ENCODE data around the gene DNMT3L.
"Not testable (repeated sequence)": the region's sequence is repeated elsewhere in the genome, so short reads cannot be mapped to it uniquely, and the experiment has no call there.

DNMT3L gene

DNA sequence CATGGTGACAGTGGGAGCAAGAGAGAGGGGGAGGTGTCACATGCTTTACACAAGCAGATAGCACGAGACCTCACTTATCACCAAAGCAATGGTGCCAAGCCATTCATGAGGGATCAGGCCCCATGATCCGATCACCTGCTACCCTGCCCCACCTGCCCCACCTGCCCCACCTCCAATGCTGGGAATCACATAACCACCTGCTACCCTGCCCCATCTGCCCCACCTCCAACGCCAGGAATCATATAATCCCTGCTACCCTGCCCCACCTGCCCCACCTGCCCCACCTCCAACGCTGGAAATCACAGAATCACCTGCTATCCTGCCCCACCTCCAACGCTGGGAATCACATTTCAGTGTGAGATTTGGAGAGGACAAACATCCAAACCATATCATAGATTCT is 13.3 kb upstream of the DNMT3L start:
- no peak for DNase-seq

DNA sequence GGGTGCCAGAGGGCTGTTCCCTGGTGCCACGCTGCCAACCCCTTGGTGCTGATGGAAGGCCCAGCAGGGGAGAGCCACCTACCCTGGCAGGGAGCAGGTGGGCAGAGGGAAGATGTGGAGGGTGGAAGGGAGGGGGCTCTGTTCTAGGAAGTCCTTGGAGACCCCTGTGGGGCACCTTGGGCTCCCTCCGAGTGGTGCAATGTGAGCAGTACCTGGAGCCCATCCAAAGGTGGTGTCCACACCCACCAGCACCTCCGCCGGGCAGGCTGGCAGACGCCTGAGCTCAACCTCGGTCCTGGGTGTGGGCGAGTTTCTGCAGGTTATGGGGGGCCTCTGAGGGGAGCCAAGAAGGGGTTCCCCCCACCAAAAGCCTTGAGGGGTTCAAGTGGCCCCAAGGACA is 11.3 kb upstream of the DNMT3L start:
- DNase-seq = no peak

DNA sequence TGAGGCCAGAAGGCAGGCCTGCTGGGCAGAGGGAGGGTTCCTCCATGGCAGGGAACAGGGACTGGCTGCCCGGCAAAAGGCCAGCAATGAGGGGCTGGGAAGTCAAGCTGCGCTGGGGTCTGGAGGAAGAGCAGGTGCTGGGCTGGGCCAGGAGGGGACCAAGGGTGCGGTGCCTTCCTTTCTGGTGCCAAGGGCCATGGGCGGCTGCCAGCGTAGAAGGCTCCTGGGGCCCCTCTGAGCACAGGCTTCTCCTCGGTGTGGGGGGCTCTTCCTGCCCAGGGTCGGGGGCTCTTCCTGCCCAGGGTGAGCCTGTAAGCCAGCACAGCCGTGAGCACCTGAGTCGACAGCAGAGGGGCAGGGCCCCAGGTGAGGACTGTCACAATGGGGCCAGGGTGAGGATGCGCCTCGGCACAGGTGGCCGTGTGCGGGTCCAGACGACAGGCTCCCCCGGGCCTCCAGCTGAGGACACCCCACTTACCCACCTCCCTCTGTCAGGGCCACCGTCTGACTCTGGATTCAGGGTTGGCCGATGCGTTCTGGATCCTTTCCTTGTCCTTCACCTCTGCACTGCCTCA is 10.7 kb upstream of the DNMT3L start:
- DNase-seq = no peak

DNA sequence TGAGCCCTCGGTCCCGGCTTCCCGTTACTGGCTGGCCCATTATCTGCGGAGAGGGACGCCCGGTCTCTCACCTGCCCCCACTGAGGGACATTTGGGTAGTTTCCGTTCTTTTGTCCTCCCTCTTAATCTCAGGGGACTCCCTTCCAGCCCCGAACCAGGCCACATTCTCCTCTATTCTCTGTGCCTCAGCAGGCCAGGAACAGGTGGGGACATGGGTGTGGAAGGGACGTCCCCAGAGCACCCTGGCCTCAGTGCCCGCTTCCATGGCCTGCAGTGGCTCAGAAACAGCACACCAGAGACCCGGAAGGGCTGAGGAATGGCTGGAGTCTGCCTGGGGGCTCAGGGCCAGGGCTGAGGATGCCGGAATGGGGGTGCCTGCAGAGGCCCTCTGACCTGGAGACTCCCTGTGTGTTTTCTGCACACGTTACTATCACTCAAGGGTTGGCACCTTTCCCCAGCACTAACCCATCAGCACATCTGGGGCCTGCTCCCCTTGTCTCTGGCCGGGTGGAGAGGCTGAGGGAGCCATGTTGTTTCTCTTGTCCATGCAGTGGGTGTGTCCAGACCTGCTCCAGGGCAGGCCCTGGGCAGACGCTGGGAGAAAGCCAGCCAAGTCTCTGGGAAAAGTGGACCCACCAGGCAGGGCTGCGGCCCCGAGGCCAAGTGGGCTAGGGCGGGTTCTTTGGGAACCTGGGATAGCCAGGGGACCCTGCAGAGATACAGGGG is 10.0 kb upstream of the DNMT3L start:
- DNase-seq = no peak

DNA sequence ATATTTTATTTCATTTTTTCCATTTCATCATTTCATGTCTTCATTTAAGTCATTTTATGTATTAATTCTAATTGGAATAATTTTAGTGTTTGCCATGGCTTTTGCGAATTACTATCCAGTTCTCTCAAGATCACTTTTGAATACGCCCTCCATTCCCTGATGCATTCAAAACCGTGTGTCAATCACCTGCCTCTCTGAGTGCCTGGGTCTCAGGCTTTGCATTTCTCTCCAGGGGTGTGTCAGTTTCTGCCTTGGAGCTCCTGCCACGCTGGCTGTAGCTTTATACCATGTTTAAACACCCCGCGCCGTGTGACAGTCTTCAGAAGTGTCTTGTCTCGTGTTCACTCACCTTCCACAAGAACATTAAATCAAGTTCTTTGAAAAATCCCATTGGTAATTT is 7.4 kb upstream of the DNMT3L start:
- DNase-seq = no peak

DNA sequence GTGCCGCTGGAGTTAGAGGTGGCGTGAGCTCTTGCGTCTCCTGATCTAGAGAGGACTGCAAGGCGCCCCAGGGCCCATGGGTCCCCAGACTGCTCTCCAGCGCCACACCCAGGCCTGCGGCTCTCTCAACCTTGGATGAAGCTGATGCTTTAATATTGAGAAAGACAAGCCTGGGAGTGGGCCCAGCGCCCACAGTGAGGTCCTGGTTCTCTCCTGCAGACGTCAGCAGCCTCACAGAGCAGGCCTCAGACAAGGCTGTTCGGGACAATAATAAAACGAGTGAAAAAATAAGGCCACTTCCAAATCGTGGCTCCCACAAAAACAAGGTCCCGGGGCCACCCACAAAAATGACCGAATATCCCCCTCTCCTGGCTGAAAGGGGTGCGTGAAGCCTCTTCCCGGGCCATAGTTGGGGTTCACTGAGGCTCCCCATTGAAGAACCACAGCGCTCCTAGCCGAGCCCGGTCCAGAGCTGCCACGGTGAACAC is 6.0 kb upstream of the DNMT3L start:
- no peak for DNase-seq

DNA sequence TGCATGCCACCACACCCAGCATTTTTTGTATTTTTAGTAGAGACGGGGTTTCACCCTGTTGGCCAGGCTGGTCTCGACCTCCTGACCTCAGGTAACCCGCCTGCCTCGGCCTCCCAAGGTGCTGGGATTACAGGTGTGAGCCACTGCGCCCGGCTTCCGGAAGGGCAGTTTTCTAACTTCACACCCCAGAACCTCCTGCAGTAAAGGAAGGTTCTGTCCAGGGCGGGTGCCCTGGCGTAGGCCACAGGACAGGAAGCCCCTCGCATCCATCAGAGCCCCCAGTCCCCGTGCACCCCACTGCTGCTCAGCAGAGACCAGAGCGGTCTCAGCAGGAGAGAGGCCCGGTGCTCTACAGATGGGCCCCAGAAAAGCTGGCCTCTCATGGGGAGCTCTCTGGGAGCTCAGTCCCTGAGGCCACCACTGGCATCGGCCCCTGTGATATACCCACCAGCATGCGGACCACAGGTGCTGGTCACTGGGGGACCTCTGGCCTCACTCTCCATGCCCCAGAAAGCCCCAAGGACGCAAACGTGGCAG is 4.1 kb upstream of the DNMT3L start:
- DNase-seq = no peak

DNA sequence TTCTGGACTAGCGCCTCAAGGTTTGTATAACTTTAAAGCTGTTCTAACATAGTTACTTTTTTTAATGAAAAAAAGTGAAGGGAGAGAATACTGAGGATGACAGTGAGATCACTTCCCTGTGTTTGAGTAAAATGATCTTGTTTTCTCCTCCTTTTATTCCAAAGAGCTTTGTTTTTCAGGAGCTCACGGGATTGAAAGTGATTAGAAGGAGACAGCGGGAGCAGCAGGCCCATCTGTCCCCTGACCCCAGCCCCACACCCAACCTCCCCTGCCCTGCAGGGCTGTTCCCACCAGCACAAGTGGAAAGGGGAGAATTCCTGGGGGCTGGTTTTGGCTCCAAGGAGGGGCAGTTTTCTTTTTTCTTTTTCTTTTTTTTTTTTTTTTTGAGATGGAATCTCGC is 2.1 kb upstream of the DNMT3L start:
- no peak for DNase-seq

DNA sequence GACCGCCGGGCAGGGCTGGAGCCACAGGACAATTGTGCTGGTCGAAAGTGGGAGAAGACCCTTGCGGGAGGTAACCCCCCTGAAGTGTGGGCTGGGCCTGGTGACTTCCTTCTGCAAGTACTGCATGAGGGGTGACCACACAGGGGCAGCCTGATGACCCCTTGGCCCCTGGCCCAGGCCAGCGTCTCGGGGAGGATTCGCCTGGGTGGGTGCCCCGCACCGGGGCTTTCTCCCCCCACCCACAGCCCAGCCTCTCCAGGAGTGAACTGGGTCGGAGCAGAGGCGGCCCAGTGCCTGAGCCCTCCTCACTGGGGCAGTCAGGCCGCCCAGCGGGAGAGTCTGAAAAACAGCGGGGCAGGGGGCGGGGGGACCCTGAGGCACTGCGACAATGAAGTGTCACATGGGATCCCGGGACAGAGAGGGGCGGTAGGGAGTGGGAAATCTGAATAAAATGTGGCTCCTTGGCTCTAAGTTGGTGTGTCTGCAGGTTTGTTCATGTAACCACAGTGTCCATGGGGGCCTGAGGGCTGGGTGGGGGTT is 1.6 kb upstream of the DNMT3L start:
- no peak for DNase-seq

DNA sequence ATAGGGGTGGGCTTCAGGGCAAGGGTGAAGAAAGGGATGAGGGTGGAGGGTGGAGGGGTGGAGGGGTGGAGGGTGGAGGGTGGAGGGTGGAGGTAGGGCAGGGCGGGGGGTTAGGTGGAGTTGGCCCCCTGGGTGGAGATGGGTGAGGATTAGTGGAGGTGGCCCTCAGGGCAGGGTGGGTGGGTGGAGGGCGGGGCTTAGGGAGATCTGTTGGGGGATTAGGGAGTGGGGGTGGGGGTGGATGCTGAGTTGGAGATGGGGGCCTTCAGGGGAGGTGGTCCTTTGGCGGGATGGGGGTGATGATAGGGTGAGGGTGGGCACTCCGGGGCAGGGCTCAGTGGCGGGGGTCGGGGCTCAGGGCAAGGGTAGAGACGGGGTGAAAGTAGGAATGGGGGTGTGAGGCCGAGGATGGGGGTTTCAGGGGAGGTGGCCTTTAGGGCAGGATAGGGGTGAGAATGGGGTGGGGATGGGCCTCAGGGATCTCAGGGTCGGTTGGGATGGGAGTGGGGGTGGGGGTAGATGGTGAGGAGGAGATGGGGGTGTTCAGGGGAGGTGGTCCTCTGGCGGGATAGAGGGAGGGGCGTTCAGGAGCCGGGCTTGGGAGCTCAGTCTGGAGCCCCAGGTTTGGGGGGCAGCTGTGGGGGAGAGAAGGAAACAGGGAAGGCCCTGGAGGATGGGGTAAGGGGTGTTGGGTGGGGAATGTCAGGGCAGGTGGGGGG is 800 bp upstream of the DNMT3L start:
- no peak for DNase-seq

DNA sequence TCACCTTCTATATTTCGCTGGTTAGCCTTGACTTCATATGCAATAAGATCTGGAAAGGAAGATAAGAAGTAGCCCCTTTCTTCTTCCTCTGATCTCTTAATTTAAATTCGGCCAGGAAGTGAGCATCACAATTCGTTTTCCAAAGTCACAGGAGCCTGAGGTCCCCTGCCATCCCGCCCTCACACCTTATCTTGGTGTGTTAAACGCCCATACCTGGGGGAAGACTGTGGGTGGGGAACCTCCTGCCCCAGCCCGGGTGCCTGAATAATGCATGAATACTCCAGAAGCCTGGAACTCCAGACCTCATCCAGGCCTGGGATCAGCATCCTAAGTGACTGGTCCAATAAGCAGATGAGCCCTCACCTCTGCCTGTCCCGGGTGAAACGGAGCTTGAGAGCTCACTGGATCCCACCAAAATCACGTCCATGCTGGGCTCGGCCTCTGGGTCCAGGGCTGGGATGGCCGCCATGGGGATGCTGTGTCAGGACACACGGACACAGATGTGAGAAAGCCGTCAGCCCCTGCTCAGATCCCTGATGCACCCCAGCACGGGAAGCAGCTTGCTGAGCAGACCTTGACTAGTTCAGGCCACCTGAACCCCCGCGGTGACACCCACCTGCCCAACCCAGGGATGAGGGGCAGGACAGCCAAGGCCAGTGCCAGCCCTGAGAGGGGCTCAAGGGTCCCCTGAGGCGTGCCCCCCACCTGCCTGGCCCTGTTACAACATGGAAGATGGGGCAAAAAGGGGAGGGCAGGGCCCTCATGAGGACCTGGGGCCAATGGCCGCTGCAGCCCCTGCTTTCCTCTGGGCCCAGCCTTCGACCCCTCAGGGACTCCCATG is 686 bp downstream of the DNMT3L start:
- no peak for DNase-seq

DNA sequence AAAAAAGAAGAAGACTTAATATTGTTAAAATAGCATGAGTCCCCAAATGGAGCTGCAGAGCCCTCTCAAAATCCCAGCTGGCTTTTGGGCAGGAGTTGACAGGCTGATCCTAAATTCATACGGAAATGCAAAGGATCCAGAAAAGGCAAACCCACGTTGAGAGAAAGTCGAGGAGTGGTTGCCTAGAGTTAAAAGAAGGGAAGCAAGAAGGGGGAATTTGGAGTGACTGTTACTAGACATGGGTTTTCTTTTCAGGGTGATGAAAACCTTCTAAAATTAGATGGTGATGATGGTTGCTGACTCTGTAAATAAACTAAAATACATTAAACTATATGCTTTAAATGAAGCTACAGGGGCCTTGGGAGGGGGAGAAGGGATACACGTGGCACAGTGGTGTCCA is 1.6 kb downstream of the DNMT3L start:
- DNase-seq = no peak

DNA sequence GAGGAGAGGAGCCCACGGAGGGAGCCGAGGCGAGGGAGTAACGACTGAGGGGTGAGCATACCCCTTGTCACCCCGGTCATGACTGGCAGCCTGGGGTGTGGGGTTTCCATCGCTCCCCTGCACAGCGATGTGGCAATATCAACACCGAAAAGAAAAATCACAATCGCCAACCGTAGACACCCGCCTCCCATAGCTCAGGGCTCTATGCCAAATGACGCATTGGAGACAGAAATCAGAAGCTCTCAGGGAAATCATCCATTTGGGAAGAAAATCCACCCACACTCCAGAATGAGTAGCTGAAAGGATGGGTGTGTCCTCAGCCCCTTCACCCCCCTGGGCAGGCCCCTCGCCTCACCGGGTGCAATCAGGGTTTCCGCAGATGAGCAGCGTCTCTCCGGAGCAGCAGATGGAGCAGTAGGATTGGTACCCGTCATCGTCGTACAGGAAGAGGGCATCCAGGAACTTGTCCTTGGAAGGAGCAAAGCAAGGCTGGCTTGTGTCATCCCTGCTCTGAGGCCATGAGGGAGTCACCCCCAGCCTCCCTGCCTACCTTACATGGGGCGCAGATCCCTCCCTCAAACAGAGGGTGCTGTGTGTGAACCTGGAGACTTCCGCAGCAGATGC is 2.5 kb downstream of the DNMT3L start:
- no peak for DNase-seq

DNA sequence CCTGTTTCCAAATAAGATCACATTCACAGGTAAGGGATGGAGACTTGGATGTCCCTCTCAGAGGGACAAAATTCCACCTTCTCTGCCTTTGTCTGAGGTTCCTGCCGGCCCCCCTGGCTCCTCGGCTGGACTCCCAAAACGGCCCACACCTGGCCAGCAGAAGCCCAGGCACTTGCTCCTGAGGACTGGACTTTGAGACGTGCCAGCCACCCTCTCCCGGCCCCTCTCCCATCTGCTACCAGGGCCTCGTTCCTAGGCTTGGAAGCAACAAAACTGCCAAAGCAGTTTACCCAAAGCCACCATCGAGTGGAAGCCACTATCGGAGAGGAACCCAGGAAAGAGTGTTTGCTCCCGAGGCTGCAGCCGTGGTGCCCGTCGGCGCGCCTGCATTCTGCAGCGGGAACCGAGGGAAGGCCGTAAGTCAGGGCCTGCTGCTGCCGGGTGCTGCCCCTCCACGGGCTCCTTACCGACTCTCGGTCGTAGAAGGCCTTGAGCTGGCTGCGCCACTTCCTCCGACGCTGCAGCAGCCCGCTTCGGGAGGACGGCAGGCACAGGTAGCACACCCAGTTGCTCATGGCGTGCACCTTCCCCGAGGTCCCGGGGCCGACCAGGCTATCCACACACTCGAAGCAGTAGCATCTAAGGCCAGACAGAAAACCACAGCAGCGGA is 3.5 kb downstream of the DNMT3L start:
- DNase-seq = no peak

DNA sequence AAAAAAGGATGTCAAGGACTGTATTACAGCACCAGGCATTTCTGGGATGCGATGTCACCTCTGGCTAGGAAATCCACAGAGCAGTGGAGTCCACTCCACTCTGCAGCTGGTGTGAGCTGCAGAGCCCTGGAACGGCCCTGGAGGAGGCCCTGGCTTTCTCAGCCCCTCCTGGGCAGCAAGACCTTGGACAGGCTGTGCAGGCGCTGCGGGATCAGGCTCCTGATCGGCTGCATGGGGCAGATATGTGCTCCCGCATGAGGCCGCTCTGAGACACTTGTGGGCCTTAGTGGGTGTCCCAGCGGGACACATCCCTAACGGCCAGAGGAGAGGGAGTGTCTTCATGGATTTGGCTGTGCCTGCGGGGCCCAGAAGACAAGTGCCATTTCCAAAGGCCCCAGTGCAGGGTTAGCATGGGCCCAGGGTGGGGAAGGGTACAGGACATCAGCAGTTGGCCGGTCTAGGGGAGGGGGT is 6.2 kb downstream of the DNMT3L start:
- no peak for DNase-seq

DNA sequence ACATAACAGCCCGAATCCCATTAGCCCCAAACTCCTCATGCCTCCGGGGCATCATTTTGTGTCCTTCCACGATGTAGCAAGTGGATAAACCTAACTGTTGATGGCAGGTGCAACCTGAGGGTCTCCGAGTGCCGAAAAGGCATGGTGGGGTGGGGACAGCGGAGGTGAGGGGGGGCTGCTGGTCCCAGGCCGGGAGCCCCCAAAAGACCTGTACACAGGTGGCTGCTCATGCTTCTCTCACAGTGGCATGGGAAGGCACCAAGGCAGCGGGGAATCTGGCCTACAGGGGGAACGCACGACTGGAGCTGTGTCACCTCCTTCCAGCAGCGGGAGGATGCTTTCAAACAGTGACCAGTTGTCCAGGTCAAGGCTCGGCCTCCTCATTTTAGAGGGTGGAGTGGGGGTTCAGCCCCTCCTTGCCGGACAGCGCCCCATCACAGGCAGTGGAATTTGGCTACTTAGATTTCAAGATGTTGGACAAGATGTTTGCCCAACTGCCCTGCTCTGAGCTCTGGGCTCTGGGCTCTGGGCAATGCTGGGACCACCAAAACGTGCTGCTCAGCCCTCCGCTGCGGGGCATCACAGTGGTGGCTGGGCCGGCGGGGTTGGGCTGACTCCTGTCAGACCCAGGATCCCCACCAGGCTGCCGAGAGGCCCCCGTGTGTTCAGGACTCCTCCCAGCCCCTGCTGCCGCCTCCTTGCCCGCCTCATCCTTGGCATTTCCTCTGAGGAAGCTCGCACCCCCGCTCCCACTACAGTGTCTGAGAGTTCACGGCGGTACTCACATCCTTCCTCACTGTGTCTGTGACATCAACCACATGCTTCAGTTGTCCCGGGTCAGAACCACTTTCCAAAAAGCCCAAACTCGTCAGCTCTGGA is 7.6 kb downstream of the DNMT3L start:
- DNase-seq = no peak

DNA sequence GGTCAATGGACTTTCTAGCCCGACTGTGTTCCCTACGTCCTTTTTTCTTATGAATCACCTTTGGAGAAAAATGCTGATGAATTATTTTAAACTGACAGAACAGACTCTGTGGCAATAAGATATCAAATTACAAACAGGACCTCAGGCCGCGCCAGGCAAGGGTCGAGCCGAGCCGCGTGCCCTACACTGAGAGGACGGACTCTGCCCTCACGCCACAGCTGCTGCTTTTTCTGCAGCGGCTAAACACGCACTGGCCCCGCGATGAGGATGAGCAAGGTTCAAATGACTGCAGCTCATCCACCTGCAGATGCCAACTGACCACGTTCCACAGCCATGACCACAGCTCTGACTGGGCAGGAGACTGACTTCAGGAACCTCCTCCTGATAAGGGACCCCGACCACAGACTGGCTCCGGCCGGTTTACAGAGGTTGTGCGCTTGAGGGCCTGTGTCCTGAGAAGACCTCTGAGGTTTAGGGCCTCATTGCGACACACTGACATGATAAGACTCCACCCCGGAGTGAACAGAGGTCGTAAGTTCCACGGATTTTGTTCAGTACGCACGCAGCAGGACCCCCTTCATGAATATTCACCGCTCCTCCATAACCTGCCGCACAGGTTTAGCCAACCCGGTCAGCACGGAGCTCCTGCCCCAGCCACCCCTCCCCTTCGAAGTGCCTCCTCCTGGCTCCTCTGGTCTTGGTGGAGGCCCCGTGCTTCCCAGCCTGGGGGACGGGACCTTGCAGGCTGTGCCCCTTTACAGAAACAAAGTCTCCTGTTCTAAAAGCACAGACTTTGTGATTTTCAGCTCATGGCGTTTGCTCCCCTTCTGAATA is 12.3 kb downstream of the DNMT3L start:
- not testable (repeated sequence) for DNase-seq

DNA sequence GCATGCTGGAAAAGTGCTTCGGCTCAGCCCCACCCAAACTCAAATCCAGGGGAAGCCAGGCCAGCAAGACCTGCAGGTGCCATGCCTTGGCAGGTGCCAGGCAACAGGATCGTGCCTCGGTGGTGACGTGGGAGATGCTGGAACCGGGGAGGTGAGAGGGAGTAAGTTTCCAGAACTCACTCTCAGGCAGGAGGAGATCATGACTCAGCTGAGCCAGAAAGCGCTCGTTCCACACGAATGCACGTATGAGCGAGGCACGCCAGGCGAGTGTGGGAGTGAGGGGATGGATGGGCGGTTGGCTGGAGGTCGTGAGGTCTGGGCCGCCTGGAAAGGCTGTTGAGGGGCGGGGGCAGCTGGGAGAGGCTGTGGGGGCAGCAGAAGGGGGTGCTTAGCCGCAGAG is 13.8 kb downstream of the DNMT3L start:
- not testable (repeated sequence) for DNase-seq

DNA sequence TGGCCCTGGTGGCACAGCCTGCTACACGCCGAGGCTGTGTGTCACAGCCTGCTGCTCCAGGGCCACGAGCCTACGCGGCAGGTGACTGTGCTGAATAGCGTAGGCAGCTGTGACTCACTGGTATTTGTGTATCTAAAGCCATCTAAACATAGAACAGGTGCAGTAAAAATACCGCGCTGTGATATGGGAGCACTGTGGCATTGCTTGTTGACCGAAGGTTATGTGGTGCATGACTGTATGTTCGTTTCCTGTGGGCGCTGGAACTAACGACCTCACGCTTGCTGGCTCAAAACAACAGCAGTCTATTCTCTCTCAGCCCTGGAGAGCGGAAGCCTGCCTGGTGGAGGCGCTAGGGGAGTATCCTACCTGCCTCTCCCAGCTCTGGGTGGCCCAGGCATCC is 17.7 kb downstream of the DNMT3L start:
- not testable (repeated sequence) for DNase-seq
